BJ (cell line): ENCODE measurements around the gene HOXA3. TPM values are rescaled to one million over a fixed set of nuclear protein-coding genes. Genes with fewer than 3 reads are reported as not detected.
A peak's percentile ranks its signal among the peaks of the same experiment; 100 is the strongest.

Experiments used
- CTCF ChIA-PET: fragments of 350-600 bp; formaldehyde crosslinking; extraction: SDS; loops from one replicate; lab custom pipeline; 2021; ENCODE audit warnings: antibody characterized with exemption, inconsistent platforms; lab: Yijun Ruan, JAX
- POLR2A ChIA-PET: fragments of 300-600 bp; sonication (Branson Sonifier 250); formaldehyde crosslinking; extraction: SDS; loops from one replicate; lab custom pipeline; 2021; ENCODE audit warnings: antibody characterized with exemption; lab: Charles Lee
- DNase-seq: peaks from one replicate; pipeline ENCODE4 v3.0.0-alpha.2; 2011; ENCODE audit warnings: low read depth
- H3K27me3 ChIP-seq: 2 replicates; pipeline ENCODE4 v1.6.0; 2011; ENCODE audit warnings: low read length; ENCODE audit not compliant: control insufficient read depth, insufficient read depth
- H3K36me3 ChIP-seq: 2 replicates; pipeline ENCODE4 v1.5.1; 2011; ENCODE audit warnings: low read length; ENCODE audit not compliant: control insufficient read depth, insufficient read depth
- H3K4me3 ChIP-seq: 2 replicates; pipeline ENCODE4 v1.5.1; 2011; ENCODE audit warnings: low read depth, mild to moderate bottlenecking, control low read depth, low read length
- CTCF ChIP-seq: IDR thresholded peaks from 2 replicates; pipeline ENCODE4 v1.5.1; 2011; ENCODE audit warnings: low read depth, mild to moderate bottlenecking, control low read depth, inconsistent platforms, low read length, moderate library complexity; ENCODE audit not compliant: insufficient read depth
- polyA plus RNA-seq: library from polyadenylated mRNA; depleted of rRNA; stranded (reverse); fragments of >200 nt; gene quantifications from 2 replicates; pipeline ENCODE4 v1.2.3, GENCODE V29; 2011

HOXA3 gene
- polyA plus RNA-seq, 1 experiment, result 0.15 TPM

- 0 out of 2 replicates have a peak, but pooled peaks have one; percentile 5 for TF ChIP-seq CTCF
- H3K4me3 ChIP-seq, result peak overlapping the region; percentile 55
- POLR2A ChIA-PET, result interaction anchor here (0.6 kb wide), 1 partner anchor 31 kb away, joined by 12 read pairs; no protein-coding TSS in a partner anchor
- peaks cover 2% of the 10 kb centered on the region for H3K36me3 ChIP-seq
- CTCF ChIA-PET, result interaction anchor here (1.0 to 12.5 kb wide), 4 partner anchors 9 to 836 kb away, joined by 3 to 187 read pairs (median 7); partner anchors contain the start of genes HOXA10 and HOXA9
- H3K27me3 ChIP-seq, result no peaks in the 10 kb centered on the region
- no peak for DNase-seq
Measured at GRCh38 chr7:27191833-27192545, 39.6 kb upstream of the HOXA3 start.

GRCh38 chr7:27191161-27191731 is 38.9 kb upstream of the HOXA3 start:
- H3K36me3 ChIP-seq, result peaks cover 2% of the 10 kb centered on the region
- CTCF ChIA-PET, result interaction anchor here (0.9 to 12.5 kb wide), 7 partner anchors 9 to 906 kb away, joined by 3 to 187 read pairs (median 5); partner anchors contain the start of genes HOXA10, HOXA13 and HOXA9

GRCh38 chr7:27189997-27190748 is 37.8 kb upstream of the HOXA3 start:
- peaks cover 2% of the 10 kb centered on the region for H3K36me3 ChIP-seq
- TF ChIP-seq CTCF, result no peak
- CTCF ChIA-PET, result interaction anchor here (0.9 to 12.5 kb wide), 8 partner anchors 9 to 907 kb away, joined by 3 to 187 read pairs (median 5); partner anchors contain the start of genes HOXA10 and HOXA9
- no peaks in the 10 kb centered on the region for H3K27me3 ChIP-seq
- peak overlapping the region; percentile 60 for H3K4me3 ChIP-seq
- no peak for DNase-seq
- POLR2A ChIA-PET, result interaction anchor here (0.5 to 1.0 kb wide), 6 partner anchors 10 to 1404 kb away, joined by 3 to 7 read pairs (median 3); no protein-coding TSS in a partner anchor

More at GRCh38 chr7:27191161-27191731, 38.9 kb upstream of the HOXA3 start:
- Histone ChIP-seq H3K4me3 (peak overlapping the region; percentile 55), H3K27me3 (no peaks in the 10 kb centered on the region)
- no peak for TF ChIP-seq CTCF
- no peak for DNase-seq
- POLR2A ChIA-PET, result interaction anchor here (0.6 to 1.0 kb wide), 4 partner anchors 11 to 1405 kb away, joined by 3 to 7 read pairs (median 3); no protein-coding TSS in a partner anchor

GRCh38 chr7:27189295-27189996 is 37.1 kb upstream of the HOXA3 start:
- peak overlapping the region; percentile 60 for H3K4me3 ChIP-seq
- H3K27me3 ChIP-seq, result no peaks in the 10 kb centered on the region
- no peak for TF ChIP-seq CTCF
- H3K36me3 ChIP-seq, result peaks cover 2% of the 10 kb centered on the region
- ChIA-PET CTCF (interaction anchor here (1.8 to 12.5 kb wide), 3 partner anchors 9 to 29 kb away, joined by 5 to 187 read pairs (median 8); partner anchors contain the start of genes HOXA10 and HOXA9), POLR2A (interaction anchor here (0.8 kb wide), 1 partner anchor 12 kb away, joined by 3 read pairs; no protein-coding TSS in a partner anchor)
- no peak for DNase-seq
